ENCODE results near the gene PHC2.
A peak's percentile ranks its signal among the peaks of the same experiment; 100 is the strongest.

The PHC2 gene

GRCh38 chr1:33460144-33460543, 29.2 kb upstream of the PHC2 start:
- Histone ChIP-seq H3K4me1 (ENCODE audit: control insufficient read depth, insufficient read depth, low read length) (no peaks in the 10 kb centered on the region), H3K9me3 (ENCODE audit: control insufficient read depth, insufficient read depth, low read depth, low read length) (no peaks in the 10 kb centered on the region), H3K27ac (ENCODE audit: extremely low read depth, low read depth, low read length) (no peak overlapping the region), H3K4me3 (ENCODE audit: low read depth, low read length) (no peak overlapping the region), H3K36me3 (ENCODE audit: control insufficient read depth in 2 of 2, insufficient read depth in 1 of 2, low read length in 2 of 2) (no peaks in the 10 kb centered on the region)
- ChIA-PET CTCF (interaction anchor here (3.6 kb wide), 1 partner anchor 11 kb away, joined by 33 read pairs; no protein-coding TSS in a partner anchor), POLR2A (no interaction called here)
- TF ChIP-seq ZSCAN23 (tag by site-specific recombination; IDR thresholded peaks at IDR 0.05) (no peak), ZNF701 (tag by site-specific recombination; IDR thresholded peaks at IDR 0.05) (no peak), ZNF169 (tag by site-specific recombination; IDR thresholded peaks at IDR 0.05) (no peak), ZBTB20 (tag by site-specific recombination; IDR thresholded peaks at IDR 0.05) (no peak), ZNF19 (tag by site-specific recombination; IDR thresholded peaks at IDR 0.05; ENCODE audit: low read depth) (no peak), YY1 (tag by site-specific recombination; IDR thresholded peaks at IDR 0.05) (no peak), ZBTB6 (tag by site-specific recombination; IDR thresholded peaks at IDR 0.05) (no peak), ZNF391 (tag by site-specific recombination; IDR thresholded peaks at IDR 0.05; ENCODE audit: borderline replicate concordance, low read depth) (no peak), ZNF366 (tag by site-specific recombination; conservative IDR thresholded peaks at IDR 0.05) (no peak)

- no peaks in the 10 kb centered on the region for H3K4me1 ChIP-seq (ENCODE audit: control insufficient read depth, insufficient read depth, low read length)
- H3K36me3 ChIP-seq (ENCODE audit: control insufficient read depth in 2 of 2, insufficient read depth in 1 of 2, low read length in 2 of 2): no peaks in the 10 kb centered on the region
- POLR2A ChIA-PET: no interaction called here
- no peak overlapping the region for H3K27ac ChIP-seq (ENCODE audit: extremely low read depth, low read depth, low read length)
- no peak overlapping the region for H3K4me3 ChIP-seq (ENCODE audit: low read depth, low read length)
- TF ChIP-seq PRDM1 (tag by site-specific recombination; IDR thresholded peaks at IDR 0.05) (peak; percentile 20; the same call in 1 of the 2 replicates), ZNF654 (tag by site-specific recombination; IDR thresholded peaks at IDR 0.05; ENCODE audit: low read depth) (no peak)
- CTCF ChIA-PET: interaction anchor here (3.6 kb wide), 1 partner anchor 11 kb away, joined by 33 read pairs; no protein-coding TSS in a partner anchor
- H3K9me3 ChIP-seq (ENCODE audit: control insufficient read depth, insufficient read depth, low read depth, low read length): no peaks in the 10 kb centered on the region
Observed at GRCh38 chr1:33459691-33460090, 28.8 kb upstream of the PHC2 start.

GRCh38 chr1:33456502-33456886, 25.6 kb upstream of the PHC2 start:
- POLR2A ChIA-PET: interaction anchor here (0.6 kb wide), 1 partner anchor 114 kb away, joined by 4 read pairs; no protein-coding TSS in a partner anchor
- Histone ChIP-seq H3K27ac (ENCODE audit: extremely low read depth, low read depth, low read length) (no peak overlapping the region), H3K9me3 (ENCODE audit: control insufficient read depth, insufficient read depth, low read depth, low read length) (no peaks in the 10 kb centered on the region)

More at GRCh38 chr1:33456502-33456886, 25.6 kb upstream of the PHC2 start:
- CTCF ChIA-PET: interaction anchor here (0.6 to 2.9 kb wide), 32 partner anchors 11 to 576 kb away, joined by 3 to 30 read pairs (median 5); partner anchors contain the start of gene ZSCAN20
- Histone ChIP-seq H3K36me3 (ENCODE audit: control insufficient read depth in 2 of 2, insufficient read depth in 1 of 2, low read length in 2 of 2) (no peaks in the 10 kb centered on the region), H3K4me3 (ENCODE audit: low read depth, low read length) (no peak overlapping the region), H3K4me1 (ENCODE audit: control insufficient read depth, insufficient read depth, low read length) (no peaks in the 10 kb centered on the region)
- TF ChIP-seq ZNF660 (tag by site-specific recombination; IDR thresholded peaks at IDR 0.05) (no peak), GLIS2 (tag by site-specific recombination; IDR thresholded peaks at IDR 0.05) (no peak), ZNF449 (tag by site-specific recombination; IDR thresholded peaks at IDR 0.05) (no peak)
